IMR-90 (cell line): ENCODE results near the gene DNASE1. TPM values are rescaled to one million over a fixed set of nuclear protein-coding genes. Genes with fewer than 3 reads are reported as not detected.

Source experiments
- ATAC-seq: fragments of 200-7000 bp; cut with Tn5 transposase; 2 replicates; pipeline ENCODE4 v1.9.1; 2020; ENCODE audit warnings: low read depth, mild to moderate bottlenecking, moderate library complexity
- BruUV-seq: library from RNA; stranded (reverse); fragments of 400-500 nt; replicated peaks from 2 replicates; lab custom pipeline; 2021; lab: Mats Ljungman, UMichigan
- CTCF ChIA-PET: fragments of 300-600 bp; formaldehyde crosslinking; extraction: SDS; loops from one replicate; lab custom pipeline; 2021; ENCODE audit warnings: antibody characterized with exemption; lab: Yijun Ruan, JAX
- POLR2A ChIA-PET: fragments of 300-600 bp; sonication (Branson Sonifier 250); formaldehyde crosslinking; loops from one replicate; lab custom pipeline; 2022; ENCODE audit warnings: antibody characterized with exemption; ENCODE audit not compliant: unreplicated experiment; lab: Charles Lee
- DNase-seq: peaks from one replicate; pipeline ENCODE4 v3.0.0; 2013
- H2AFZ ChIP-seq: replicated peaks from 2 replicates; pipeline ENCODE3; 2013; ENCODE audit warnings: low read length, mild to moderate bottlenecking; ENCODE audit not compliant: poor library complexity
- H2AK5ac ChIP-seq: 2 replicates; pipeline ENCODE4 v1.6.1; 2013; ENCODE audit warnings: low read depth, low read length, inconsistent platforms
- H2AK9ac ChIP-seq: replicated peaks from 2 replicates; pipeline ENCODE3; 2013; ENCODE audit warnings: mild to moderate bottlenecking, low read depth, low read length, moderate library complexity; ENCODE audit not compliant: poor library complexity
- H2BK120ac ChIP-seq: 2 replicates; pipeline ENCODE4 v1.6.1; 2013; ENCODE audit warnings: low read depth, low read length, inconsistent platforms
- H2BK15ac ChIP-seq: 3 replicates; pipeline ENCODE4 v1.6.1; 2013; ENCODE audit warnings: low read depth, low read length, inconsistent platforms
- H2BK20ac ChIP-seq: 2 replicates; pipeline ENCODE4 v1.6.1; 2013; ENCODE audit warnings: low read depth, mild to moderate bottlenecking, inconsistent platforms, low read length, moderate library complexity
- H2BK5ac ChIP-seq: 2 replicates; pipeline ENCODE4 v1.6.1; 2013; ENCODE audit warnings: mild to moderate bottlenecking, low read depth, low read length, inconsistent platforms; ENCODE audit not compliant: poor library complexity, severe bottlenecking
- H3K14ac ChIP-seq: replicated peaks from 2 replicates; pipeline ENCODE4 v1.6.1; 2013; ENCODE audit warnings: low read depth, low read length, inconsistent platforms
- H3K18ac ChIP-seq: 2 replicates; pipeline ENCODE4 v1.6.1; 2013; ENCODE audit warnings: low read depth, low read length, control low read depth
- H3K23ac ChIP-seq: 2 replicates; pipeline ENCODE4 v1.6.1; 2013; ENCODE audit warnings: low read depth, low read length, inconsistent platforms
- H3K27ac ChIP-seq: 2 replicates; pipeline ENCODE4 v1.5.1; 2013; ENCODE audit warnings: mild to moderate bottlenecking, control low read depth, low read length; ENCODE audit not compliant: insufficient read depth
- H3K27me3 ChIP-seq: 2 replicates; pipeline ENCODE4 v1.6.1; 2013; ENCODE audit warnings: low read length; ENCODE audit not compliant: control insufficient read depth, insufficient read depth
- H3K36me3 ChIP-seq: 2 replicates; pipeline ENCODE4 v1.6.1; 2013; ENCODE audit warnings: low read length, mixed read lengths; ENCODE audit not compliant: control insufficient read depth, insufficient read depth
- H3K4ac ChIP-seq: 2 replicates; pipeline ENCODE4 v1.6.1; 2013; ENCODE audit warnings: low read depth, low read length, inconsistent platforms
- H3K4me1 ChIP-seq: 2 replicates; pipeline ENCODE4 v1.6.1; 2013; ENCODE audit warnings: low read length, mixed read lengths; ENCODE audit not compliant: control insufficient read depth, insufficient read depth
- H3K4me2 ChIP-seq: 2 replicates; pipeline ENCODE4 v1.6.1; 2013; ENCODE audit warnings: low read depth, mild to moderate bottlenecking, control low read depth, low read length, moderate library complexity
- H3K4me3 ChIP-seq: 2 replicates; pipeline ENCODE4 v1.5.1; 2013; ENCODE audit warnings: low read depth, mild to moderate bottlenecking, control low read depth, low read length, moderate library complexity; ENCODE audit not compliant: insufficient read depth
- H3K56ac ChIP-seq: 2 replicates; pipeline ENCODE4 v1.6.1; 2013; ENCODE audit warnings: low read length, inconsistent platforms; ENCODE audit not compliant: insufficient read depth; ENCODE audit errors: extremely low read depth
- H3K79me1 ChIP-seq, 2 experiments: 2 replicates each; pipeline ENCODE4 v1.6.1; 2013; ENCODE audit warnings: low read length in 2 of 2, inconsistent platforms in 1 of 2, low read depth in 1 of 2
- H3K9ac ChIP-seq: 2 replicates; pipeline ENCODE4 v1.6.1; 2013; ENCODE audit warnings: low read depth, low read length, control low read depth
- H3K9me1 ChIP-seq: 2 replicates; pipeline ENCODE4 v1.6.1; 2013; ENCODE audit warnings: low read length, inconsistent platforms; ENCODE audit not compliant: insufficient read depth
- H3K9me3 ChIP-seq: 2 replicates; pipeline ENCODE4 v1.6.1; 2013; ENCODE audit warnings: low read length; ENCODE audit not compliant: control insufficient read depth, insufficient read depth
- H4K20me1 ChIP-seq: 2 replicates; pipeline ENCODE4 v1.6.1; 2013; ENCODE audit warnings: low read length, inconsistent platforms; ENCODE audit not compliant: insufficient read depth
- H4K5ac ChIP-seq: 2 replicates; pipeline ENCODE4 v1.6.1; 2013; ENCODE audit warnings: mild to moderate bottlenecking, low read depth, low read length, control low read depth
- H4K8ac ChIP-seq, 2 experiments: 2 replicates each; pipeline ENCODE4 v1.6.1; 2013; ENCODE audit warnings: low read depth in 2 of 2, low read length in 2 of 2, control low read depth in 1 of 2, inconsistent platforms in 1 of 2
- H4K91ac ChIP-seq: 2 replicates; pipeline ENCODE4 v1.6.1; 2013; ENCODE audit warnings: low read depth, low read length, inconsistent platforms; ENCODE audit not compliant: insufficient read depth
- BHLHE40 ChIP-seq: fragments of 150-350 bp; IDR thresholded peaks from 2 replicates; pipeline ENCODE4 v1.6.1; 2016; ENCODE audit warnings: mild to moderate bottlenecking, low read depth, low read length
- CEBPB ChIP-seq: IDR thresholded peaks from 2 replicates; pipeline ENCODE4 v1.6.1; 2012; ENCODE audit warnings: low read depth, low read length, improper control_type of control experiment
- CHD1 ChIP-seq: IDR thresholded peaks from 2 replicates; pipeline ENCODE4 v1.6.1; 2012; ENCODE audit warnings: low read depth, low read length, improper control_type of control experiment
- CTCF ChIP-seq: conservative IDR thresholded peaks from 2 replicates; pipeline ENCODE4 v1.5.1; 2012; ENCODE audit warnings: mild to moderate bottlenecking, low read depth, low read length, improper control_type of control experiment
- FOS ChIP-seq: fragments of 150-350 bp; IDR thresholded peaks from 2 replicates; pipeline ENCODE4 v1.6.1; 2016; ENCODE audit warnings: low read depth, low read length
- MAFK ChIP-seq: IDR thresholded peaks from 2 replicates; pipeline ENCODE4 v1.6.1; 2012; ENCODE audit warnings: low read depth, low read length, improper control_type of control experiment
- MAZ ChIP-seq: IDR thresholded peaks from 2 replicates; pipeline ENCODE4 v1.6.1; 2012; ENCODE audit warnings: low read depth, mild to moderate bottlenecking, low read length, improper control_type of control experiment, moderate library complexity, borderline replicate concordance
- MXI1 ChIP-seq: IDR thresholded peaks from 2 replicates; pipeline ENCODE4 v1.6.1; 2012; ENCODE audit warnings: low read depth, mild to moderate bottlenecking, low read length, moderate library complexity, borderline replicate concordance
- NFE2L2 ChIP-seq: fragments of 150-350 bp; IDR thresholded peaks from 2 replicates; pipeline ENCODE4 v1.6.1; 2016; ENCODE audit warnings: low read depth, mild to moderate bottlenecking, low read length
- POLR2A ChIP-seq: IDR thresholded peaks from 2 replicates; pipeline ENCODE4 v1.6.1; 2012; ENCODE audit warnings: mild to moderate bottlenecking, low read depth, low read length
- RAD21 ChIP-seq: IDR thresholded peaks from 2 replicates; pipeline ENCODE4 v1.6.1; 2012; ENCODE audit warnings: low read length, improper control_type of control experiment
- RCOR1 ChIP-seq: IDR thresholded peaks from 2 replicates; pipeline ENCODE4 v1.6.1; 2012; ENCODE audit warnings: mild to moderate bottlenecking, low read length, improper control_type of control experiment; ENCODE audit not compliant: insufficient replicate concordance
- RFX5 ChIP-seq: IDR thresholded peaks from 2 replicates; pipeline ENCODE4 v1.8.0; 2012; ENCODE audit warnings: low read depth, mild to moderate bottlenecking, low read length, moderate library complexity
- SMC3 ChIP-seq: fragments of 150-350 bp; IDR thresholded peaks from 2 replicates; pipeline ENCODE4 v1.6.1; 2016; ENCODE audit warnings: low read depth, mild to moderate bottlenecking, antibody characterized with exemption, low read length, moderate library complexity
- WGBS, 2 experiments: methylation state at CpG; one replicate each; pipeline versions ENCODE4 v1.1.5 to v1.1.7; 2013; ENCODE audit warnings: missing lambda C conversion rate in 2 of 2; ENCODE audit not compliant: insufficient read length in 1 of 2; ENCODE audit errors: extremely low coverage in 2 of 2; 5-methylcytosine and 5-hydroxymethylcytosine counted together
- dilution Hi-C: fragments of 300-500 bp; cut with HindIII; formaldehyde crosslinking; loops from one replicate; pipeline ENCODE4 v1.14.3; 2018; ENCODE audit warnings: low sequenced_read_pairs; ENCODE audit not compliant: unreplicated experiment
- in situ Hi-C: fragments of 300-500 bp; cut with MboI; formaldehyde crosslinking; loops from 3 replicates; pipeline ENCODE4 v1.14.3; 2019; ENCODE audit warnings: low sequenced_read_pairs, inconsistent platforms, mixed read lengths
- intact Hi-C: fragments of 100-400 bp; cut with micrococcal nuclease; formaldehyde crosslinking; loops from 2 replicates; pipeline ENCODE4 v1.10.0; 2022
- polyA plus RNA-seq, 3 experiments: library from polyadenylated mRNA; depleted of rRNA; stranded (reverse); fragments of >200 nt; gene quantifications; 2 replicates each; pipeline ENCODE4 v1.2.3, GENCODE V29; 2012; ENCODE audit warnings: low replicate concordance in 1 of 3
- total RNA-seq: library from RNA; depleted of rRNA; stranded (reverse); fragments of >200 nt; gene quantifications from 2 replicates; pipeline ENCODE4 v1.2.3, GENCODE V29; 2012
- TF ChIP-seq, protein P1 (sequence below): fragments of 150-350 bp; IDR thresholded peaks from 2 replicates; pipeline ENCODE4 v1.6.1; 2016; ENCODE audit warnings: low read depth, mild to moderate bottlenecking, low read length, moderate library complexity, borderline replicate concordance
- TF ChIP-seq, protein P2 (sequence below): fragments of 150-350 bp; IDR thresholded peaks from 2 replicates; pipeline ENCODE4 v1.6.1; 2017; ENCODE audit warnings: mild to moderate bottlenecking, antibody characterized with exemption, low read length, low read depth

Gene DNASE1
- total and polyA plus RNA-seq, 2 of the 4 experiments (the other 2 are of a cell fraction) = 5.4 to 15.9 TPM

DNA sequence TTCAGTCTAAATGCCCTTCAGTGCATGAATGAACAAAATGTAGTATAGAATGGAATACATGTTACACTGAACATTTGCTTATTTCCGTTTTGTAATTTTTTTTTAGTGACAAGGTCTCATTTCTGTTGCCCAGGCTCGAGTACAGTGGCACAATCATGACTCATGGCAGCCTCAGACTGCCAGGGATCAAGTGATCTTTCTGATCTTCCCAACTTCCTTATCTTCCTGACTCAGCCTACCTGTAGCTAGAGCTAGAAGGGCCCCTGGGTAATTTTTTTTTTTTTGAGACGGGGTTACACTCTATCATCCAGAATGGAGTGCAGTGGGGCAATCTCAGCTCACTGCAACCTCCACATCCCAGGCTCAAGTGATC lies 35.7 kb upstream of the DNASE1 start:
- no peak overlapping the region for H2AFZ ChIP-seq
- in situ Hi-C loops = no loop called here
- POLR2A ChIA-PET = no interaction called here
- no peak overlapping the region for H3K9ac ChIP-seq
- H3K14ac ChIP-seq = no peak overlapping the region
- H4K5ac ChIP-seq = no peak overlapping the region
- no peak overlapping the region for H3K23ac ChIP-seq
- peaks cover 4% of the 10 kb centered on the region; the same call in 1 of the 2 replicates for H3K9me1 ChIP-seq
- no peak overlapping the region for H2BK15ac ChIP-seq
- H2AK9ac ChIP-seq = no peak overlapping the region
- no peaks in the 10 kb centered on the region; the same call in 1 of the 2 replicates for H4K20me1 ChIP-seq
- peaks cover 7% of the 10 kb centered on the region; the same call in 1 of the 2 replicates for H3K36me3 ChIP-seq
- ATAC-seq (no peak), DNase-seq (no peak)
- H3K4me3 ChIP-seq = no peak overlapping the region
- no peak overlapping the region for H2AK5ac ChIP-seq
- CTCF ChIA-PET = interaction anchor here (0.5 kb wide), 1 partner anchor 14 kb away, joined by 5 read pairs; no protein-coding TSS in a partner anchor
- H4K8ac ChIP-seq = no peak overlapping the region
- H2BK120ac ChIP-seq = no peak overlapping the region
- H3K4me2 ChIP-seq = no peak overlapping the region
- no peak for TF ChIP-seq CHD1
- TF ChIP-seq FOS = no peak
- TF ChIP-seq BHLHE40 = no peak
- no peak for TF ChIP-seq CTCF
- TF ChIP-seq RCOR1 = no peak
- TF ChIP-seq MAZ = no peak
- TF ChIP-seq RAD21 = no peak
- TF ChIP-seq CEBPB = no peak
- no peak for TF ChIP-seq POLR2A
- no peak for TF ChIP-seq MAFK
- no peak for TF ChIP-seq RFX5
- TF ChIP-seq, protein P1, sequence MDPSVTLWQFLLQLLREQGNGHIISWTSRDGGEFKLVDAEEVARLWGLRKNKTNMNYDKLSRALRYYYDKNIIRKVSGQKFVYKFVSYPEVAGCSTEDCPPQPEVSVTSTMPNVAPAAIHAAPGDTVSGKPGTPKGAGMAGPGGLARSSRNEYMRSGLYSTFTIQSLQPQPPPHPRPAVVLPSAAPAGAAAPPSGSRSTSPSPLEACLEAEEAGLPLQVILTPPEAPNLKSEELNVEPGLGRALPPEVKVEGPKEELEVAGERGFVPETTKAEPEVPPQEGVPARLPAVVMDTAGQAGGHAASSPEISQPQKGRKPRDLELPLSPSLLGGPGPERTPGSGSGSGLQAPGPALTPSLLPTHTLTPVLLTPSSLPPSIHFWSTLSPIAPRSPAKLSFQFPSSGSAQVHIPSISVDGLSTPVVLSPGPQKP = no peak
- TF ChIP-seq NFE2L2 = no peak
- no peak for TF ChIP-seq MXI1
- TF ChIP-seq, protein P2, sequence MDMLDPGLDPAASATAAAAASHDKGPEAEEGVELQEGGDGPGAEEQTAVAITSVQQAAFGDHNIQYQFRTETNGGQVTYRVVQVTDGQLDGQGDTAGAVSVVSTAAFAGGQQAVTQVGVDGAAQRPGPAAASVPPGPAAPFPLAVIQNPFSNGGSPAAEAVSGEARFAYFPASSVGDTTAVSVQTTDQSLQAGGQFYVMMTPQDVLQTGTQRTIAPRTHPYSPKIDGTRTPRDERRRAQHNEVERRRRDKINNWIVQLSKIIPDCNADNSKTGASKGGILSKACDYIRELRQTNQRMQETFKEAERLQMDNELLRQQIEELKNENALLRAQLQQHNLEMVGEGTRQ = no peak
- TF ChIP-seq SMC3 = no peak
- dilution Hi-C loops = no loop called here
- H2BK5ac ChIP-seq = no peak overlapping the region
- intact Hi-C loops = no loop called here
- H3K18ac ChIP-seq = no peak overlapping the region
- no peak overlapping the region for H3K4ac ChIP-seq
- H3K56ac ChIP-seq = no peak overlapping the region
- H3K79me1 ChIP-seq = peaks cover 35 to 65% of the 10 kb centered on the region in 2 experiments
- H4K91ac ChIP-seq = no peak overlapping the region
- no peak overlapping the region for H3K27ac ChIP-seq
- H2BK20ac ChIP-seq = no peak overlapping the region
- H3K4me1 ChIP-seq = no peaks in the 10 kb centered on the region
- H3K27me3 ChIP-seq = no peaks in the 10 kb centered on the region
- 90% methylated on average over 2 of the region's 3 CpGs; no CpG with 5 or more reads in 1 of the 2 experiments for WGBS, 2 experiments
- no TSS peak for BruUV-seq
- H3K9me3 ChIP-seq = no peaks in the 10 kb centered on the region
